ENCODE data around the gene MT2A. TPM values are rescaled to one million over a fixed set of nuclear protein-coding genes. Genes with fewer than 3 reads are reported as not detected.

Gene MT2A
- total and polyA plus RNA-seq, 2 experiments from 2014 or later, result 70.3 to 1,143 TPM

- Histone ChIP-seq H3K9me2 (replicated peaks; ENCODE audit: insufficient read depth) (no peaks in the 10 kb centered on the region), H3K36me3 (replicated peaks; ENCODE audit: insufficient read depth, low read depth) (no peaks in the 10 kb centered on the region), H3K9me3 (ENCODE audit: low read depth) (no peaks in the 10 kb centered on the region), H4K20me1 (ENCODE audit: insufficient read depth, poor library complexity, severe bottlenecking) (no peaks in the 10 kb centered on the region), H3K27me3 (peaks cover 94% of the 10 kb centered on the region), H3K4me1 (ENCODE audit: insufficient read depth) (peaks cover 13% of the 10 kb centered on the region), H3K27ac (no peak overlapping the region), H3K4me2 (no peak overlapping the region), H2AFZ (no peak overlapping the region), H3K79me2 (no peaks in the 10 kb centered on the region), H3K4me3 (no peak overlapping the region)
- DNase-seq (ENCODE audit: low spot score), result no peak
- WGBS (ENCODE audit: low lambda C conversion rate, missing lambda C conversion rate), result 55% methylated on average over 7 of the region's 7 CpGs
- TF ChIP-seq EZH2 (IDR thresholded peaks at IDR 0.05; ENCODE audit: borderline replicate concordance) (no peak), CTCF (IDR thresholded peaks at IDR 0.05; ENCODE audit: poor library complexity) (no peak), EZH2phosphoT487 (IDR thresholded peaks at IDR 0.05; ENCODE audit: low read depth, severe bottlenecking, unreplicated experiment) (no peak)
These were observed 25.2 kb downstream of the MT2A start for GRCh38 chr16:56633535-56633934.

GRCh38 chr16:56634715-56635440 lies 26.5 kb downstream of the MT2A start:
- H3K4me1 ChIP-seq (ENCODE audit: insufficient read depth), result peaks cover 13% of the 10 kb centered on the region
- no peak overlapping the region for H3K27ac ChIP-seq
- no peak overlapping the region for H3K4me3 ChIP-seq
- no peaks in the 10 kb centered on the region for H3K9me3 ChIP-seq (ENCODE audit: low read depth)
- H3K27me3 ChIP-seq, result peaks cover 100% of the 10 kb centered on the region
- no peak for DNase-seq (ENCODE audit: low spot score)
- no peaks in the 10 kb centered on the region for H3K36me3 ChIP-seq (replicated peaks; ENCODE audit: insufficient read depth, low read depth)
- H3K4me2 ChIP-seq, result peak overlapping the region; percentile 73
- H3K9me2 ChIP-seq (replicated peaks; ENCODE audit: insufficient read depth), result no peaks in the 10 kb centered on the region
- TF ChIP-seq EZH2 (IDR thresholded peaks at IDR 0.05; ENCODE audit: borderline replicate concordance) (no peak), EZH2phosphoT487 (IDR thresholded peaks at IDR 0.05; ENCODE audit: low read depth, severe bottlenecking, unreplicated experiment) (peak; percentile 29), CTCF (IDR thresholded peaks at IDR 0.05; ENCODE audit: poor library complexity) (no peak)
- no peaks in the 10 kb centered on the region for H3K79me2 ChIP-seq
- WGBS (ENCODE audit: low lambda C conversion rate, missing lambda C conversion rate), result 5% methylated on average over 42 of the region's 47 CpGs
- H2AFZ ChIP-seq, result no peak overlapping the region
- H4K20me1 ChIP-seq (ENCODE audit: insufficient read depth, poor library complexity, severe bottlenecking), result no peaks in the 10 kb centered on the region

GRCh38 chr16:56635441-56635967 lies 27.1 kb downstream of the MT2A start:
- H3K4me2 ChIP-seq, result peak overlapping the region; percentile 73

More at GRCh38 chr16:56635441-56635967, 27.1 kb downstream of the MT2A start:
- TF ChIP-seq CTCF (IDR thresholded peaks at IDR 0.05; ENCODE audit: poor library complexity) (no peak), EZH2 (IDR thresholded peaks at IDR 0.05; ENCODE audit: borderline replicate concordance) (peak; percentile 97)
- Histone ChIP-seq H3K36me3 (replicated peaks; ENCODE audit: insufficient read depth, low read depth) (no peaks in the 10 kb centered on the region), H3K4me3 (no peak overlapping the region), H3K27me3 (peaks cover 100% of the 10 kb centered on the region), H3K27ac (no peak overlapping the region), H2AFZ (no peak overlapping the region), H3K79me2 (no peaks in the 10 kb centered on the region), H3K4me1 (ENCODE audit: insufficient read depth) (peaks cover 13% of the 10 kb centered on the region), H4K20me1 (ENCODE audit: insufficient read depth, poor library complexity, severe bottlenecking) (no peaks in the 10 kb centered on the region), H3K9me2 (replicated peaks; ENCODE audit: insufficient read depth) (no peaks in the 10 kb centered on the region), H3K9me3 (ENCODE audit: low read depth) (no peaks in the 10 kb centered on the region)
- WGBS (ENCODE audit: low lambda C conversion rate, missing lambda C conversion rate), result 3% methylated on average over 22 of the region's 40 CpGs
- DNase-seq (ENCODE audit: low spot score), result no peak
